Keratinocyte (primary cell): ENCODE results near the gene AOPEP.

ENCODE experiments used
- CTCF ChIP-seq, 3 experiments: IDR thresholded peaks in 1 of 3; conservative IDR thresholded peaks in 1 of 3; optimal IDR thresholded peaks in 1 of 3; 2 replicates in 2 of 3; 3 replicates in 1 of 3; pipeline versions ENCODE3 to v1.5.1; 2011; ENCODE audit warnings: low read length in 3 of 3, mild to moderate bottlenecking in 3 of 3, moderate library complexity in 2 of 3, control low read depth in 1 of 3, inconsistent platforms in 1 of 3; ENCODE audit not compliant: insufficient read depth in 2 of 3; ENCODE audit errors: extremely low read depth in 1 of 3
- EZH2 ChIP-seq: IDR thresholded peaks from one replicate; pipeline ENCODE4 v1.6.1; 2012; ENCODE audit warnings: inconsistent platforms, mild to moderate bottlenecking, low read length, moderate library complexity

GRCh38 chr9:94693485-94694204, 32.9 kb upstream of the AOPEP start:
- TF ChIP-seq CTCF (optimal IDR thresholded peaks at IDR 0.05 in 1 of 3, IDR thresholded peaks at IDR 0.05 in 1 of 3, conservative IDR thresholded peaks at IDR 0.05 in 1 of 3; ENCODE audit: extremely low read depth in 1 of 3, insufficient read depth in 2 of 3, low read length in 3 of 3): no peak
- TF ChIP-seq EZH2: no peak
